Caco-2 (cell line): ENCODE measurements around the gene SUSD1. TPM values are rescaled to one million over a fixed set of nuclear protein-coding genes. Genes with fewer than 3 reads are reported as not detected.

Experiments
- BruUV-seq: library from RNA; stranded (reverse); fragments of 400-500 nt; replicated peaks from 2 replicates; lab custom pipeline; 2021; lab: Mats Ljungman, UMichigan
- CTCF ChIA-PET: fragments of 300-600 bp; sonication (Branson Sonifier 250); formaldehyde crosslinking; loops from one replicate; lab custom pipeline; 2022; ENCODE audit warnings: antibody characterized with exemption; lab: Charles Lee
- POLR2A ChIA-PET: fragments of 300-600 bp; sonication (Branson Sonifier 250); formaldehyde crosslinking; loops from one replicate; lab custom pipeline; 2022; ENCODE audit warnings: antibody characterized with exemption; lab: Charles Lee
- DNase-seq, 2 experiments: peaks; one replicate each; pipeline versions ENCODE4 v3.0.0 to v3.0.0-alpha.2; 2020 to 2022
- H3K27me3 ChIP-seq: replicated peaks from 2 replicates; pipeline ENCODE4 v1.6.0; 2011; ENCODE audit warnings: low read length; ENCODE audit not compliant: control insufficient read depth, insufficient read depth
- H3K36me3 ChIP-seq: 2 replicates; pipeline ENCODE4 v1.5.1; 2011; ENCODE audit warnings: low read length; ENCODE audit not compliant: control insufficient read depth, insufficient read depth
- H3K4me1 ChIP-seq: fragments of 250-450 bp; sonication (Bioruptor Pico); 2 replicates; pipeline ENCODE4 v1.5.1; 2020; ENCODE audit warnings: mild to moderate bottlenecking
- H3K4me3 ChIP-seq: 2 replicates; pipeline ENCODE4 v1.5.1; 2011; ENCODE audit warnings: low read depth, mild to moderate bottlenecking, control low read depth, low read length
- H3K9me3 ChIP-seq: fragments of 250-450 bp; sonication (Bioruptor Pico); 2 replicates; pipeline ENCODE4 v1.5.1; 2020; ENCODE audit warnings: mild to moderate bottlenecking, moderate library complexity
- H3K27ac Mint-ChIP-seq: one replicate; pipeline ENCODE4 v1.8.0; 2022; ENCODE audit warnings: mixed read lengths; ENCODE audit not compliant: unreplicated experiment
- H3K27me3 Mint-ChIP-seq: one replicate; pipeline ENCODE4 v1.8.0; 2022; ENCODE audit warnings: mixed read lengths; ENCODE audit not compliant: insufficient read depth, unreplicated experiment
- H3K36me3 Mint-ChIP-seq: one replicate; pipeline ENCODE4 v1.8.0; 2022; ENCODE audit warnings: mild to moderate bottlenecking, mixed read lengths; ENCODE audit not compliant: insufficient read depth, unreplicated experiment
- H3K4me1 Mint-ChIP-seq: one replicate; pipeline ENCODE4 v1.8.0; 2022; ENCODE audit warnings: low read depth, mixed read lengths; ENCODE audit not compliant: unreplicated experiment
- H3K4me3 Mint-ChIP-seq: one replicate; pipeline ENCODE4 v1.8.0; 2022; ENCODE audit warnings: mild to moderate bottlenecking, moderate library complexity, mixed read lengths; ENCODE audit not compliant: unreplicated experiment
- H3K9me3 Mint-ChIP-seq: one replicate; pipeline ENCODE4 v1.8.0; 2022; ENCODE audit warnings: mixed read lengths; ENCODE audit not compliant: unreplicated experiment
- CTCF ChIP-seq, 2 experiments: fragments of 200-600 bp in 1 of 2; IDR thresholded peaks; 1 replicate in 1 of 2; 2 replicates in 1 of 2; pipeline versions ENCODE4 v1.5.1 to v1.8.0; 2011 to 2022; ENCODE audit warnings: antibody characterized with exemption in 1 of 2, control low read depth in 1 of 2, inconsistent platforms in 1 of 2, low read depth in 1 of 2, low read length in 1 of 2, mild to moderate bottlenecking in 1 of 2, moderate library complexity in 1 of 2; ENCODE audit not compliant: insufficient read depth in 1 of 2, severe bottlenecking in 1 of 2, unreplicated experiment in 1 of 2
- intact Hi-C: fragments of 100-400 bp; cut with micrococcal nuclease; formaldehyde crosslinking; loops from one replicate; pipeline ENCODE4 v1.10.0; 2022; ENCODE audit not compliant: unreplicated experiment
- total RNA-seq: library from RNA; stranded (reverse); gene quantifications from 2 replicates; pipeline ENCODE4 v1.2.3, GENCODE V29; 2022

Gene SUSD1
- total RNA-seq, 1 experiment from 2014 or later = 53.4 TPM

GRCh38 chr9:112097712-112098688, 77.1 kb downstream of the SUSD1 start:
- Histone ChIP-seq H3K27me3 (no peaks in the 10 kb centered on the region), H3K9me3 (no peaks in the 10 kb centered on the region), H3K36me3 (no peaks in the 10 kb centered on the region; the same call in 1 of the 2 replicates), H3K4me1 (0 out of 2 replicates have a peak, but pooled peaks cover 7% of the 10 kb centered on the region), H3K4me3 (no peak overlapping the region)
- peak; percentile 80 to 81 for TF ChIP-seq CTCF (IDR thresholded peaks at IDR 0.05; ENCODE audit: insufficient read depth in 1 of 2, low read depth in 1 of 2, low read length in 1 of 2, severe bottlenecking in 1 of 2, unreplicated experiment in 1 of 2)
- ChIA-PET POLR2A (no interaction called here), CTCF (interaction anchor here (0.6 to 1.3 kb wide), 6 partner anchors 13 to 269 kb away, joined by 3 to 9 read pairs (median 4); no protein-coding TSS in a partner anchor)
- DNase-seq = peak; percentile 65 to 79
- peaks cover 23% of the 10 kb centered on the region for H3K4me1 Mint-ChIP-seq
- H3K36me3 Mint-ChIP-seq = peaks cover 59% of the 10 kb centered on the region
- intact Hi-C loops = loop anchor here (1.0 kb wide), 1 partner anchor 263 kb away; no protein-coding TSS in a partner anchor
- no peaks in the 10 kb centered on the region for H3K27me3 Mint-ChIP-seq
- BruUV-seq = no TSS peak
- H3K9me3 Mint-ChIP-seq = no peaks in the 10 kb centered on the region
- no peak overlapping the region for H3K27ac Mint-ChIP-seq
- no peak overlapping the region for H3K4me3 Mint-ChIP-seq

GRCh38 chr9:112094948-112095681, 80.0 kb downstream of the SUSD1 start:
- Histone ChIP-seq H3K4me1 (0 out of 2 replicates have a peak, but pooled peaks cover 11% of the 10 kb centered on the region), H3K9me3 (no peaks in the 10 kb centered on the region), H3K4me3 (no peak overlapping the region), H3K27me3 (no peaks in the 10 kb centered on the region), H3K36me3 (no peaks in the 10 kb centered on the region; the same call in 1 of the 2 replicates)
- Mint-ChIP-seq H3K36me3 (peaks cover 45% of the 10 kb centered on the region), H3K4me3 (no peak overlapping the region), H3K4me1 (peaks cover 23% of the 10 kb centered on the region), H3K27ac (no peak overlapping the region), H3K9me3 (no peaks in the 10 kb centered on the region), H3K27me3 (no peaks in the 10 kb centered on the region)
- POLR2A ChIA-PET = interaction anchor here (0.6 kb wide), 1 partner anchor 59 kb away, joined by 7 read pairs; no protein-coding TSS in a partner anchor
- no peak for TF ChIP-seq CTCF (IDR thresholded peaks at IDR 0.05; ENCODE audit: insufficient read depth in 1 of 2, low read depth in 1 of 2, low read length in 1 of 2, severe bottlenecking in 1 of 2, unreplicated experiment in 1 of 2)
- no TSS peak for BruUV-seq
- CTCF ChIA-PET = interaction anchor here (0.6 to 1.9 kb wide), 2 partner anchors 18 to 391 kb away, joined by 3 to 4 read pairs; no protein-coding TSS in a partner anchor
- intact Hi-C loops = no loop called here
- DNase-seq = no peak

- H3K27me3 ChIP-seq = no peaks in the 10 kb centered on the region
- H3K4me1 ChIP-seq = 0 out of 2 replicates have a peak, but pooled peaks cover 11% of the 10 kb centered on the region
- H3K27ac Mint-ChIP-seq = no peak overlapping the region
- H3K27me3 Mint-ChIP-seq = no peaks in the 10 kb centered on the region
- H3K9me3 ChIP-seq = no peaks in the 10 kb centered on the region
- peaks cover 47% of the 10 kb centered on the region for H3K36me3 Mint-ChIP-seq
- CTCF ChIA-PET = interaction anchor here (1.9 kb wide), 1 partner anchor 19 kb away, joined by 4 read pairs; no protein-coding TSS in a partner anchor
- BruUV-seq = no TSS peak
- no peak overlapping the region for H3K4me3 Mint-ChIP-seq
- POLR2A ChIA-PET = no interaction called here
- TF ChIP-seq CTCF (IDR thresholded peaks at IDR 0.05; ENCODE audit: insufficient read depth in 1 of 2, low read depth in 1 of 2, low read length in 1 of 2, severe bottlenecking in 1 of 2, unreplicated experiment in 1 of 2) = no peak
- H3K36me3 ChIP-seq = no peaks in the 10 kb centered on the region; the same call in 1 of the 2 replicates
- H3K4me1 Mint-ChIP-seq = peaks cover 24% of the 10 kb centered on the region
- no peak overlapping the region for H3K4me3 ChIP-seq
- intact Hi-C loops = no loop called here
- H3K9me3 Mint-ChIP-seq = no peaks in the 10 kb centered on the region
- DNase-seq = no peak
Measured at GRCh38 chr9:112094241-112094640, 80.9 kb downstream of the SUSD1 start.
